MM.1S (cell line): Measurements from ENCODE around the gene LRFN2.

ENCODE experiments used
- DNase-seq: peaks from one replicate; pipeline ENCODE4 v3.0.0-alpha.2; 2015
- H2AFZ ChIP-seq: fragments of 300-600 bp; sonication (generic); 2 replicates; pipeline ENCODE4 v1.6.0; 2016; ENCODE audit warnings: antibody characterized with exemption, low read length
- H3F3A ChIP-seq: fragments of 300-600 bp; sonication (generic); 2 replicates; pipeline ENCODE4 v1.6.1; 2016; ENCODE audit warnings: mild to moderate bottlenecking, antibody characterized with exemption, low read length, moderate library complexity, mixed read lengths; ENCODE audit not compliant: insufficient read depth
- H3K27ac ChIP-seq: fragments of 300-600 bp; sonication (generic); 2 replicates; pipeline ENCODE4 v1.5.1; 2016; ENCODE audit warnings: mild to moderate bottlenecking, low read length
- H3K27me3 ChIP-seq: fragments of 300-600 bp; sonication (generic); replicated peaks from 2 replicates; pipeline ENCODE4 v1.6.0; 2016; ENCODE audit warnings: low read length; ENCODE audit not compliant: insufficient read depth
- H3K36me3 ChIP-seq: fragments of 300-600 bp; sonication (generic); replicated peaks from 2 replicates; pipeline ENCODE4 v1.6.1; 2016; ENCODE audit warnings: mild to moderate bottlenecking, low read length, mixed read lengths; ENCODE audit not compliant: insufficient read depth
- H3K4me1 ChIP-seq: fragments of 300-600 bp; sonication (generic); 2 replicates; pipeline ENCODE4 v1.6.1; 2016; ENCODE audit warnings: low read length, mixed read lengths
- H3K4me2 ChIP-seq: fragments of 300-600 bp; sonication (generic); 2 replicates; pipeline ENCODE4 v1.6.0; 2016; ENCODE audit warnings: low read depth, low read length
- H3K4me3 ChIP-seq: fragments of 300-600 bp; sonication (generic); 2 replicates; pipeline ENCODE4 v1.5.1; 2016; ENCODE audit warnings: low read length, mixed read lengths
- H3K79me2 ChIP-seq: fragments of 300-600 bp; sonication (generic); 2 replicates; pipeline ENCODE4 v1.6.1; 2016; ENCODE audit warnings: mixed run types, low read length, mixed read lengths
- H3K9ac ChIP-seq: fragments of 300-600 bp; sonication (generic); 2 replicates; pipeline ENCODE4 v1.6.1; 2016; ENCODE audit warnings: low read length, mixed read lengths
- H3K9me2 ChIP-seq: fragments of 300-600 bp; sonication (generic); replicated peaks from 2 replicates; pipeline ENCODE4 v1.6.1; 2016; ENCODE audit warnings: mild to moderate bottlenecking, low read length, mixed read lengths; ENCODE audit not compliant: insufficient read depth
- H3K9me3 ChIP-seq: fragments of 300-600 bp; sonication (generic); replicated peaks from 2 replicates; pipeline ENCODE4 v1.6.1; 2016; ENCODE audit warnings: mild to moderate bottlenecking, low read length, mixed read lengths; ENCODE audit not compliant: insufficient read depth
- H4K20me1 ChIP-seq: fragments of 300-600 bp; sonication (generic); 2 replicates; pipeline ENCODE4 v1.6.1; 2016; ENCODE audit warnings: mild to moderate bottlenecking, low read length, moderate library complexity, mixed read lengths; ENCODE audit not compliant: insufficient read depth
- CTCF ChIP-seq: fragments of 300-600 bp; sonication (generic); IDR thresholded peaks from 2 replicates; pipeline ENCODE4 v1.5.1; 2016; ENCODE audit warnings: antibody characterized with exemption, low read length, mixed read lengths
- EZH2 ChIP-seq: fragments of 300-600 bp; sonication (generic); optimal IDR thresholded peaks from 2 replicates; pipeline ENCODE3; 2017; ENCODE audit warnings: low read depth, mild to moderate bottlenecking, antibody characterized with exemption, low read length, mixed read lengths
- EZH2phosphoT487 ChIP-seq: fragments of 300-600 bp; sonication (generic); IDR thresholded peaks from 2 replicates; pipeline ENCODE4 v1.6.1; 2018; ENCODE audit warnings: antibody characterized with exemption, low read length

Gene LRFN2

GRCh38 chr6:40626886-40627285 is 39.7 kb upstream of the LRFN2 start:
- TF ChIP-seq CTCF (no peak), EZH2 (no peak), EZH2phosphoT487 (no peak)
- Histone ChIP-seq H4K20me1 (no peaks in the 10 kb centered on the region), H2AFZ (no peak overlapping the region), H3K9me2 (no peaks in the 10 kb centered on the region), H3K36me3 (no peaks in the 10 kb centered on the region), H3K27ac (no peak overlapping the region), H3F3A (no peaks in the 10 kb centered on the region), H3K4me1 (no peaks in the 10 kb centered on the region), H3K79me2 (no peaks in the 10 kb centered on the region), H3K4me3 (no peak overlapping the region), H3K4me2 (no peak overlapping the region), H3K27me3 (no peaks in the 10 kb centered on the region), H3K9me3 (no peaks in the 10 kb centered on the region), H3K9ac (no peak overlapping the region)
- no peak for DNase-seq

DNA sequence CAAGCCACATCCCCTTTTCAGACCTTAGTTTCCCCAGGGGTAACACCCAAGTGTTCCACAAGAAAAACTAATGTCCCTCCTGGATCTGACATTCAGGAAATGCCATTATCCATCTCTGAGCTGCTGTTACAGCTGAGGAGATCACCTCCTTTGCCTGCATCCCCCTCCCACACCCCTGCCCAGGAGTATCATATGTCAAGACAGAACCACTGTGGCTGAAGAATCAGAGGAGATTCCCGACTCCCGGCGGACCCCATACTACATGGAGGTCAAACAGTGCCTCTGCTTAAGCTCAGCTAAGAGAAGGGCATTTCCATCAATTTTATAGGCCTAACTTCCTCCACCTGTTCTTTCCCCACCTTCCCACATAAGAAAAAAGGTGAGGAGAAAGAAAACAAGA is 36.8 kb upstream of the LRFN2 start:
- Histone ChIP-seq H2AFZ (no peak overlapping the region), H3K27me3 (no peaks in the 10 kb centered on the region), H3K4me3 (no peak overlapping the region), H3F3A (no peaks in the 10 kb centered on the region), H3K27ac (no peak overlapping the region), H3K4me2 (no peak overlapping the region), H3K36me3 (no peaks in the 10 kb centered on the region), H3K9ac (no peak overlapping the region), H3K4me1 (no peaks in the 10 kb centered on the region), H3K79me2 (no peaks in the 10 kb centered on the region), H3K9me2 (no peaks in the 10 kb centered on the region), H4K20me1 (no peaks in the 10 kb centered on the region), H3K9me3 (no peaks in the 10 kb centered on the region)
- DNase-seq: no peak
- TF ChIP-seq EZH2phosphoT487: no peak
- TF ChIP-seq CTCF: no peak
- TF ChIP-seq EZH2: no peak

DNA sequence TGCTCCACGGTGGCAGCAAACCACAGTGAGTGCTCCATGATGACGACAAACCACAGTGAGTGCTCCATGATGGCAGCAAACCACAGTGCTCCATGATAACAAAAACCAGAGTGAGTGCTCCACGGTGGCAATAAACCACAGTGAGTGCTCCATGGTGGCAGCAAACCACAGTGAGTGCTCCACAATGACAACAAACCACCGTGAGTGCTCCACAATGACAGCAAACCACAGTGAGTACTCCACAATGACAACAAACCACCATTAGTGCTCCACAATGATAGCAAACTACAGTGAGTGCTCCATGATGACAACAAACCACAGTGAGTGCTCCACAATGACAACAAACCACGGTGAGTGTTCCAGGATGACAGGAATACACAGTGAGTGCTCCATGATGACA is 36.0 kb upstream of the LRFN2 start:
- Histone ChIP-seq H3K4me3 (no peak overlapping the region), H3K36me3 (no peaks in the 10 kb centered on the region), H3K27ac (no peak overlapping the region), H3K4me2 (no peak overlapping the region), H3K4me1 (no peaks in the 10 kb centered on the region), H3K9me2 (no peaks in the 10 kb centered on the region), H3K79me2 (no peaks in the 10 kb centered on the region), H4K20me1 (no peaks in the 10 kb centered on the region), H3K9ac (no peak overlapping the region), H3K27me3 (no peaks in the 10 kb centered on the region), H3K9me3 (no peaks in the 10 kb centered on the region), H3F3A (no peaks in the 10 kb centered on the region), H2AFZ (no peak overlapping the region)
- DNase-seq: no peak
- TF ChIP-seq CTCF (no peak), EZH2 (no peak), EZH2phosphoT487 (no peak)
